Psoas muscle (tissue), 8 donors: ENCODE data around the gene SIRT7. TPM values are rescaled to one million over a fixed set of nuclear protein-coding genes. Genes with fewer than 3 reads are reported as not detected.
A peak's percentile ranks its signal among the peaks of the same experiment; 100 is the strongest.

Experiments
- ATAC-seq, 4 donors: fragments of 200-7000 bp; cut with Tn5 transposase; one replicate each; pipeline ENCODE4 v1.9.1; 2020; ENCODE audit warnings: moderate library complexity in 3 of 4, mild to moderate bottlenecking in 2 of 4
- DNase-seq, 2 donors: peaks; one replicate each; pipeline ENCODE4 v3.0.0-alpha.2; 2020
- H3K27ac ChIP-seq: fragments of 200-600 bp; one replicate; pipeline ENCODE4 v1.8.0; 2022
- H3K27me3 ChIP-seq, 3 donors: fragments of 200-600 bp in 1 of 3; one replicate each; pipeline versions ENCODE4 v1.6.1 to v1.8.0; 2013 to 2022; ENCODE audit warnings: low read length in 2 of 3, mild to moderate bottlenecking in 2 of 3, moderate library complexity in 1 of 3; ENCODE audit not compliant: insufficient read depth in 3 of 3
- H3K36me3 ChIP-seq, 2 donors: fragments of 200-600 bp in 1 of 2; one replicate each; pipeline versions ENCODE4 v1.6.1 to v1.8.0; 2013 to 2022; ENCODE audit warnings: low read depth in 1 of 2, mild to moderate bottlenecking in 1 of 2, moderate library complexity in 1 of 2; ENCODE audit not compliant: insufficient read depth in 1 of 2
- H3K4me1 ChIP-seq: fragments of 200-600 bp; one replicate; pipeline ENCODE4 v1.8.0; 2022
- H3K4me3 ChIP-seq: fragments of 200-600 bp; one replicate; pipeline ENCODE4 v1.8.0; 2022; ENCODE audit warnings: mild to moderate bottlenecking
- H3K9me3 ChIP-seq: fragments of 200-600 bp; one replicate; pipeline ENCODE4 v1.8.0; 2022
- CTCF ChIP-seq: fragments of 200-600 bp; IDR thresholded peaks from one replicate; pipeline ENCODE4 v1.8.0; 2022; ENCODE audit warnings: antibody characterized with exemption
- WGBS, 3 donors: extraction: QIAGEN DNeasy Blood & Tissue Kit; methylation state at CpG; one replicate each; pipeline versions ENCODE4 v1.1.6 to v1.1.7; 2013; 5-methylcytosine and 5-hydroxymethylcytosine counted together
- intact Hi-C, 2 donors: fragments of 100-400 bp; cut with DNase I; formaldehyde crosslinking; loops; one replicate each; pipeline versions ENCODE4 v1.11.0 to v1.14.2; 2022
- polyA plus RNA-seq, 3 donors: library from polyadenylated mRNA; stranded (reverse); fragments of 200-250 nt; gene quantifications; one replicate each; pipeline ENCODE4 v1.2.3, GENCODE V29; 2013
- total RNA-seq, 4 donors: library from RNA; stranded (reverse); fragmentation: NEBNext Ultra II Directional in 2 of 4; extraction: Animal tissue kit (Norgen Biotek cat#: 25700) in 2 of 4; gene quantifications; one replicate each; pipeline versions ENCODE4 v1.2.1 to v1.2.4, GENCODE V29; 2021 to 2023
- donor health status: healthy with polysubstance abuse.
- donor health status: DM: no; HTN: no; CAD: no; lungs with moderate emphysema.
- donor health status: Bipolar disorder and iron deficiency.
- donor health status: healthy.
- donor health status: DM: yes; HTN: yes; CAD: no.
- donor health status: DM: no; HTN: no; CAD: no.
- donor health status: DM: no; HTN: no; CAD: no.
- donor health status: DM: yes; HTN: yes; CAD: no.

The SIRT7 gene
- total and polyA plus RNA-seq, 7 donors = 3.9 to 14.2 (median 7.6) TPM

DNA sequence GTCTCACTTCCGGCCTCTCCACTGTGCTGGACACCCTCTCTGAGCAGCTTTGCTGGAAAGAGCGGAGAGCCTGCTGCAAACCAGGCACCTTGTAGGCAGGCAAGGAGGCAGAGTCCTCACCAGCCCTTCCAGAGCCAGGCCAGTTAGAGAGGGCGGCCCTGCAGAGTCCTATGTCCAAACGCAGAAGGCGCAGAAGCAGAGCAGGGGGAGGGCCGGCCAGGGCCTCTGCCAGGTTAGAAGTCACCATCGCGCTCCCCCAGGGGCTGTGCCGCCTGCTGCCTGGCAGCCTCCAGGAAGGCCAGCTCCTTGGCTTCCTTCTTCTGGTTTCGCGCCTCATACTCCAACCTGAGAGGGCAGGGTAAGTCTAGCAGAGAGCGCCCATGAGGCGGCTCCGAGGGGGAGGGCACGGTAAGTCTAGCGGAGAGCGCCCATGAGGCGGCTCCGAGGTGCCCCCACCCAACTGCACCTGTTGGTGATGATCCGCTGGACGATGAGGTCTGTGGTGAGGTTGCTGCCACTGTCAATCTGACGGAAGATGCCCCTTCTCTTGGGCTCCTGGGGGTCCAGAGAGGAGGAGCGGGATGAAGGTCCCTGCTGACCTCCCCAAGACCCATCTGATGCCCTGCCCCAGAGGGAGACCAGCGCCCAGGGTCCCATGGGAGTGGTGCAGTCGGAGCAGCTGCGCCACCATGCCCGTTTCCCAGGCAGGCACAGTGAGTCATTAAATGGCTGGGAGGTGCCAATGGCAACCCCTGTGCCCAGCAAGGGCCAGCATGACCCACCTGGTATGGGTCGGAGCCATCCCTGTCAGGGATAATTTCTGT is 13.2 kb downstream of the SIRT7 start:
- WGBS, 3 donors = 84 to 93% (median 87%) methylated on average over 27 to 28 of the region's 28 CpGs
- no peak for TF ChIP-seq CTCF

DNA sequence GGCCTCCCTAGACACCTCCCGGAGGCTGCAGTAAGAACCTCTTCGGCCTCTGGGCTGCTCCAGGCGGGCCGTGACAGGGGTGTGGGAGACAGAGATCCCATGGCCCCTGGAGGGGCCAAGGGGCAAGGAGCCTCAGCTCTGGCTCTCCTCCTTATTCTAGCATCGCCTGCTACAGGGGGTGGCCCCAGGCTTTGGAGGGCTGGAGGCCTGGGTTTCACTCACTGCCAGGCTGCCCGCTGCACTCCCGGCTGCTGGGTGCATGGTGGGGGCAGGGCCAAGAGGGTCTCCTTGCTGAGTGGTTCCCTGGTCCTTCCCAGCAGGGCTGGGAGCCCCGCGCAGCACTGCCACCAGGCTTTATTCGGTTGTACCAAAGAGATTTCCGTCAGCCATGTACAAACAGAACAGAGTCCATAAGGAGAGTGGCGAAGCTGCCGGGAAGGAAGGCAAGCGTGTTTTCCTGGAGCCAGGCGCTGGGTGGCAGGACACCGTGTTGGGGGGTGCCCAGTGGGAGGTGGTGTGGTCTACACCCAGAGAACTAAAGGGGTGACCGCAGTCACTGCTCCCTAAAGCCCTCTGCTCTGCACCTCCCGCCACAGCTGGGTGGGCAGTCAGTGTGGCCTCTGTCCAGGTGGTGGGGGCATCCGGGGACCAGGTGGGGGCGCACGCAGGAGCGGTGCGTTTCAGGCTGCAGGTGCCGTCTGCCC is 13.9 kb downstream of the SIRT7 start:
- H3K36me3 ChIP-seq = peaks cover 0 to 43% of the 10 kb centered on the region in 2 donors
- intact Hi-C loops = no loop called here
- DNase-seq = no peak
- H3K4me1 ChIP-seq = peaks cover 16% of the 10 kb centered on the region
- WGBS, 3 donors = 90 to 96% (median 94%) methylated on average over 24 of the region's 24 CpGs
- no peak for TF ChIP-seq CTCF
- ATAC-seq = no peak
- no peak overlapping the region for H3K4me3 ChIP-seq
- H3K27me3 ChIP-seq = no peaks in the 10 kb centered on the region
- no peak overlapping the region for H3K27ac ChIP-seq
- H3K9me3 ChIP-seq = no peaks in the 10 kb centered on the region

More for the DNA sequence above, 13.2 kb downstream of the SIRT7 start:
- intact Hi-C loops = no loop called here
- ATAC-seq = no peak
- H3K4me1 ChIP-seq = peaks cover 16% of the 10 kb centered on the region
- no peak for DNase-seq
- H3K36me3 ChIP-seq = peaks cover 0 to 38% of the 10 kb centered on the region in 2 donors
- no peaks in the 10 kb centered on the region for H3K9me3 ChIP-seq
- H3K27ac ChIP-seq = no peak overlapping the region
- no peak overlapping the region for H3K4me3 ChIP-seq
- no peaks in the 10 kb centered on the region for H3K27me3 ChIP-seq

- no peak for TF ChIP-seq CTCF
- Histone ChIP-seq H3K9me3 (no peaks in the 10 kb centered on the region), H3K27me3 (no peaks in the 10 kb centered on the region), H3K4me3 (no peak overlapping the region), H3K36me3 (peaks cover 0 to 46% of the 10 kb centered on the region in 2 donors), H3K27ac (no peak overlapping the region), H3K4me1 (peaks cover 16% of the 10 kb centered on the region)
- ATAC-seq = no peak
- no peak for DNase-seq
- intact Hi-C loops = no loop called here
- 93 to 96% (median 94%) methylated on average over 10 of the region's 10 CpGs for WGBS, 3 donors
These were observed 14.6 kb downstream of the SIRT7 start for GRCh38 chr17:81903415-81903831.

DNA sequence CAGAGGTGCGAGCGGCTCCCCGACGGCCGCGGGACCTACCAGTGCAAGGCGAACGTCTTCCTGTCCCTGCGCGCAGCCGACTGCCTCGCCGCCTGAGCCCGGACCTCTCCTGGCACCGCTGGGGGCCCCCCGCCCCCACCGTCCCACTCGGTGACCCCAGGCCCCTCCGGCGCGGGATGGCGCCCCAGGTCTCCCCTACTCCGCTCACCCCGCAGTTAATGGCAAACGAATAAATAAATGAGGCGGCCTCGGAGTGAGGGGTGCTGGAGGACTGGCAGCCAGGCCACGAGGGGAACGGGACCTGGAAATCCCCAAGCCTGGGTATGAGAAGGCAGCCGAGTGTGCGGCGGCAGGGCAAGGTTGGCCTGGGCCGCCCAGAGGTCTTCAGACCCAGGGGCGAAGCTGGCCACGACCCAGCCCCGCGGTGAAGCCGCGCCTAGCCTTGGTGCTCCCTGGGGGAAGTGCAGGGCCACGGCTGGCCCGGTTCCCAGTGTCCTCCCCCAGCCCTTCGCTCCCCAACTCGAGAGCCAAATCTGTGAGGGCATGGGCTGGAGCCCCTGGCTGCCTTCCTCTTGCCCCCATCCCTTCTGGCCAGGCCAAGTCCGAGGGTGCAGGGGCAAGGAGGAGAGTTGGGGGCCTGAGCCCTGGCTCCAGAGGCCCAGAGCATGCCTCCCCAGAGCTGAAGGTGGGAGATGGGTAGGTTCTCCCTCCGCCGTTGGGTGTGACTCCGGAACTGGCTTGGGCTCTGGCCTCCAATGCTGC is 15.1 kb downstream of the SIRT7 start:
- DNase-seq (no peak), ATAC-seq (no peak)
- H3K4me1 ChIP-seq = peaks cover 16% of the 10 kb centered on the region
- TF ChIP-seq CTCF = no peak
- H3K36me3 ChIP-seq = peaks cover 0 to 52% of the 10 kb centered on the region in 2 donors
- no peak overlapping the region for H3K27ac ChIP-seq
- 41 to 48% (median 48%) methylated on average over 38 to 47 of the region's 47 CpGs for WGBS, 3 donors
- no peaks in the 10 kb centered on the region for H3K27me3 ChIP-seq
- H3K9me3 ChIP-seq = no peaks in the 10 kb centered on the region
- intact Hi-C loops = no loop called here
- H3K4me3 ChIP-seq = peak overlapping the region; percentile 57
